A673 (cell line): ENCODE data around the gene LOC101059915.

ENCODE experiments used
- EZH2 ChIP-seq: fragments of 200-600 bp; sonication (generic); IDR thresholded peaks from 2 replicates; pipeline ENCODE4 v1.6.1; 2017; ENCODE audit warnings: borderline replicate concordance, low read depth, mild to moderate bottlenecking, mixed read lengths, antibody characterized with exemption, low read length; ENCODE audit not compliant: poor library complexity, severe bottlenecking
- TF ChIP-seq, protein P1 (sequence below): fragments of 300-800, 200-600 bp; sonication (generic); conservative IDR thresholded peaks from 2 replicates; pipeline ENCODE4 v1.5.1; 2017; ENCODE audit warnings: low read depth, mild to moderate bottlenecking, antibody characterized with exemption, low read length, moderate library complexity, mixed read lengths

GRCh38 chrX:71659959-71660358 is 7.4 kb upstream of the LOC101059915 start:
- TF ChIP-seq, protein P1, sequence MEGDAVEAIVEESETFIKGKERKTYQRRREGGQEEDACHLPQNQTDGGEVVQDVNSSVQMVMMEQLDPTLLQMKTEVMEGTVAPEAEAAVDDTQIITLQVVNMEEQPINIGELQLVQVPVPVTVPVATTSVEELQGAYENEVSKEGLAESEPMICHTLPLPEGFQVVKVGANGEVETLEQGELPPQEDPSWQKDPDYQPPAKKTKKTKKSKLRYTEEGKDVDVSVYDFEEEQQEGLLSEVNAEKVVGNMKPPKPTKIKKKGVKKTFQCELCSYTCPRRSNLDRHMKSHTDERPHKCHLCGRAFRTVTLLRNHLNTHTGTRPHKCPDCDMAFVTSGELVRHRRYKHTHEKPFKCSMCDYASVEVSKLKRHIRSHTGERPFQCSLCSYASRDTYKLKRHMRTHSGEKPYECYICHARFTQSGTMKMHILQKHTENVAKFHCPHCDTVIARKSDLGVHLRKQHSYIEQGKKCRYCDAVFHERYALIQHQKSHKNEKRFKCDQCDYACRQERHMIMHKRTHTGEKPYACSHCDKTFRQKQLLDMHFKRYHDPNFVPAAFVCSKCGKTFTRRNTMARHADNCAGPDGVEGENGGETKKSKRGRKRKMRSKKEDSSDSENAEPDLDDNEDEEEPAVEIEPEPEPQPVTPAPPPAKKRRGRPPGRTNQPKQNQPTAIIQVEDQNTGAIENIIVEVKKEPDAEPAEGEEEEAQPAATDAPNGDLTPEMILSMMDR, result no peak
- no peak for TF ChIP-seq EZH2
